HFFc6 (cell line): ENCODE measurements around the gene PRKACB. TPM values are rescaled to one million over a fixed set of nuclear protein-coding genes. Genes with fewer than 3 reads are reported as not detected.

Source experiments
- DNase-seq: peaks from one replicate; pipeline ENCODE4 v3.0.0-alpha.2; 2018
- H3K27ac Mint-ChIP-seq: 2 replicates; pipeline ENCODE4 v1.8.0; 2020; ENCODE audit warnings: mild to moderate bottlenecking, mixed read lengths
- H3K27me3 Mint-ChIP-seq: 2 replicates; pipeline ENCODE4 v1.8.0; 2021; ENCODE audit warnings: mild to moderate bottlenecking, moderate library complexity, mixed read lengths; ENCODE audit not compliant: insufficient read depth
- H3K36me3 Mint-ChIP-seq: 2 replicates; pipeline ENCODE4 v1.8.0; 2021; ENCODE audit warnings: low read depth, mixed read lengths
- H3K4me1 Mint-ChIP-seq: 2 replicates; pipeline ENCODE4 v1.8.0; 2020; ENCODE audit warnings: low read depth, mixed read lengths
- H3K4me3 Mint-ChIP-seq: 2 replicates; pipeline ENCODE4 v1.8.0; 2020; ENCODE audit warnings: mild to moderate bottlenecking, moderate library complexity, mixed read lengths
- H3K9me3 Mint-ChIP-seq: 2 replicates; pipeline ENCODE4 v1.8.0; 2020; ENCODE audit warnings: mild to moderate bottlenecking, mixed read lengths
- total RNA-seq, 6 experiments: library from RNA; stranded (reverse); fragmentation: NEBNext Ultra II Directional; extraction: Animal tissue kit (Norgen Biotek cat#: 25700); gene quantifications; 2 replicates in 1 of 6; 3 replicates in 5 of 6; pipeline ENCODE4 v1.2.3, GENCODE V29; 2021
- TF ChIP-seq, protein P1 (sequence below): fragments of 200-600 bp; sonication (generic); IDR thresholded peaks from 2 replicates; pipeline ENCODE4 v1.5.0; 2021; ENCODE audit warnings: antibody characterized with exemption, mild to moderate bottlenecking

Gene PRKACB
- total RNA-seq, 6 experiments from 2014 or later: 29.8 to 41.0 (median 36.7) TPM

DNA sequence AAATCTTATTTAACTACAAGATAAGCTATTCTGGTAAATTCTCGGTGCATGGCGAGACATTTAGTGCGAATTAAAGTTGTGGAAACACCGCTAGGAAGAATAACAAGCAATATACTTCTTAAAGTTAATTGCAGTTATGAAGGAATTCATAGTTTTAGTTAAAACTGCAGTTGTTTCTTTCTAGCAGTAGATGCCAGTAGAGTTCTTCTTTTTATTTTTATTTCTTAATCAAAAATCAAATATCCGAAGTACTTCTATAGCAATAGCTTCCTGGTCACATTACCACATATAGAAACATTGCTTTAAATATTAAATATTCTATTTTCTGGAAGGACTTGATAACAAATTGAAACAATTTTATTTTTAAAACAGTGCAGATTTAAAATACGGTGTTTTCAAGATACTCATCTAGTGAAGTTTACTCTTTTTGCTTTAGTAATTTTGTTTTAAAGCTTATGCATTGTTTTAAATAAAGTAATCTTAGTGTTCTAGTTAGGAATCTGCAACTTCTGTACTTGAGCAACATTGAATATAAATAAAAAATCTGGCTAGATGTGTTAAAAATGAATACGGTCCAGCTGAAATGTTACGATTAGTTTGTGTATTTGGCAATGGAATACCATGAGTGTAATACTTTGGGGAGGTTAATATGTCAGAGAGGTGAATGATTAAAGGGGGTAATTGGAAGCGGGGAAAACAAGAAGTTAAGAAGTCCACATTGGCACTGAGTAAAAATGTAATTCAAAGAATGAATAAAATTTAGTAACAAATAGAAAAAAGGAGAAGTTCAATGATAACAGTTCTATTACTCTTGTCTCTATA is 2.7 kb upstream of the PRKACB start:
- peaks cover 32% of the 10 kb centered on the region for H3K4me1 Mint-ChIP-seq
- no peaks in the 10 kb centered on the region for H3K27me3 Mint-ChIP-seq
- no peaks in the 10 kb centered on the region for H3K36me3 Mint-ChIP-seq
- H3K27ac Mint-ChIP-seq: 0 out of 2 replicates have a peak overlapping the region, but pooled peaks have one; percentile 29
- no peak overlapping the region for H3K4me3 Mint-ChIP-seq
- TF ChIP-seq, protein P1, sequence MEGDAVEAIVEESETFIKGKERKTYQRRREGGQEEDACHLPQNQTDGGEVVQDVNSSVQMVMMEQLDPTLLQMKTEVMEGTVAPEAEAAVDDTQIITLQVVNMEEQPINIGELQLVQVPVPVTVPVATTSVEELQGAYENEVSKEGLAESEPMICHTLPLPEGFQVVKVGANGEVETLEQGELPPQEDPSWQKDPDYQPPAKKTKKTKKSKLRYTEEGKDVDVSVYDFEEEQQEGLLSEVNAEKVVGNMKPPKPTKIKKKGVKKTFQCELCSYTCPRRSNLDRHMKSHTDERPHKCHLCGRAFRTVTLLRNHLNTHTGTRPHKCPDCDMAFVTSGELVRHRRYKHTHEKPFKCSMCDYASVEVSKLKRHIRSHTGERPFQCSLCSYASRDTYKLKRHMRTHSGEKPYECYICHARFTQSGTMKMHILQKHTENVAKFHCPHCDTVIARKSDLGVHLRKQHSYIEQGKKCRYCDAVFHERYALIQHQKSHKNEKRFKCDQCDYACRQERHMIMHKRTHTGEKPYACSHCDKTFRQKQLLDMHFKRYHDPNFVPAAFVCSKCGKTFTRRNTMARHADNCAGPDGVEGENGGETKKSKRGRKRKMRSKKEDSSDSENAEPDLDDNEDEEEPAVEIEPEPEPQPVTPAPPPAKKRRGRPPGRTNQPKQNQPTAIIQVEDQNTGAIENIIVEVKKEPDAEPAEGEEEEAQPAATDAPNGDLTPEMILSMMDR: peak; percentile 81
- H3K9me3 Mint-ChIP-seq: no peaks in the 10 kb centered on the region
- no peak for DNase-seq

- Mint-ChIP-seq H3K36me3 (no peaks in the 10 kb centered on the region), H3K4me3 (peak overlapping the region; percentile 27; the same call in 1 of the 2 replicates), H3K27ac (no peak overlapping the region), H3K4me1 (peaks cover 41% of the 10 kb centered on the region), H3K9me3 (no peaks in the 10 kb centered on the region), H3K27me3 (no peaks in the 10 kb centered on the region)
- TF ChIP-seq, protein P1: no peak
- DNase-seq: no peak
These were observed 997 bp downstream of the PRKACB start for GRCh38 chr1:84145068-84145467.

DNA sequence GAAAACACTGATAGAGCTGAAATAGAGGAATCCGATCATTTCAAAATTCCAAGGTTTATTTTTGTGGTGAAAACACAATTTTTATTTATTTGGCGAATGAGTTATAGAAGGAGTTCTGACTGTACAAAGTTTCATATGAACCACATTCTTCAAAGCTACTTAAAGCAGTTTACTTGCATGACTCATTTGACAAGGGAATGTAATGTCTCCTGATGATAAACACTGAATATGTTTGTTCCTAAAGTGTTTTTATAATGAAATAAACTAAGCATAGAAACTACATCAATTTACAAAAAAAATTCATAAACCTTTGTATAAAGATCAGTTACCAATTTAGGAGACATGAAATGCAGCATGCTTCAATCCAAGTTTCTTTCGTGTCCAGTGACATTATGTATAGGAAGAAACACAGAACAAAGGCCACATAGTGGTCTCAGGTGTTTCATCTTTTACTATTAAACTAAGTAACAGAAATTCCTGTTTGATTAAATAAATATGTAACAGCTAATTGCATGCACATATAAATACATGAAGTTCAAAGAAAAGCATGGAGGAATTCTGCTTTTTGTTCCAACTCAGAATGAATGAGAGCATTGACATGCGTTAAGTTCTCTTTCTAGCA is 2.5 kb downstream of the PRKACB start:
- H3K4me1 Mint-ChIP-seq: peaks cover 41% of the 10 kb centered on the region
- no peaks in the 10 kb centered on the region for H3K9me3 Mint-ChIP-seq
- no peaks in the 10 kb centered on the region for H3K27me3 Mint-ChIP-seq
- H3K36me3 Mint-ChIP-seq: no peaks in the 10 kb centered on the region
- H3K27ac Mint-ChIP-seq: no peak overlapping the region
- DNase-seq: peak; percentile 32
- no peak overlapping the region for H3K4me3 Mint-ChIP-seq
- TF ChIP-seq, protein P1: no peak

GRCh38 chr1:84148758-84149157 is 4.7 kb downstream of the PRKACB start:
- Mint-ChIP-seq H3K27me3 (no peaks in the 10 kb centered on the region), H3K4me1 (peaks cover 33% of the 10 kb centered on the region), H3K27ac (no peak overlapping the region), H3K9me3 (no peaks in the 10 kb centered on the region), H3K36me3 (no peaks in the 10 kb centered on the region), H3K4me3 (no peak overlapping the region)
- TF ChIP-seq, protein P1: no peak
- DNase-seq: no peak

GRCh38 chr1:84152649-84153056 is 8.6 kb downstream of the PRKACB start:
- Mint-ChIP-seq H3K36me3 (peaks cover 7% of the 10 kb centered on the region; the same call in 1 of the 2 replicates), H3K27ac (no peak overlapping the region), H3K4me1 (peaks cover 21% of the 10 kb centered on the region)

More at GRCh38 chr1:84152649-84153056, 8.6 kb downstream of the PRKACB start:
- no peaks in the 10 kb centered on the region for H3K9me3 Mint-ChIP-seq
- H3K4me3 Mint-ChIP-seq: no peak overlapping the region
- no peaks in the 10 kb centered on the region for H3K27me3 Mint-ChIP-seq
- DNase-seq: no peak
- TF ChIP-seq, protein P1: no peak
